Measurements from ENCODE around the gene TUBB4B. TPM values are rescaled to one million over a fixed set of nuclear protein-coding genes. Genes with fewer than 3 reads are reported as not detected.
A peak's percentile ranks its signal among the peaks of the same experiment; 100 is the strongest.

TUBB4B gene
- total and polyA plus RNA-seq, 2 experiments from 2014 or later, result 159 to 373 TPM

DNA sequence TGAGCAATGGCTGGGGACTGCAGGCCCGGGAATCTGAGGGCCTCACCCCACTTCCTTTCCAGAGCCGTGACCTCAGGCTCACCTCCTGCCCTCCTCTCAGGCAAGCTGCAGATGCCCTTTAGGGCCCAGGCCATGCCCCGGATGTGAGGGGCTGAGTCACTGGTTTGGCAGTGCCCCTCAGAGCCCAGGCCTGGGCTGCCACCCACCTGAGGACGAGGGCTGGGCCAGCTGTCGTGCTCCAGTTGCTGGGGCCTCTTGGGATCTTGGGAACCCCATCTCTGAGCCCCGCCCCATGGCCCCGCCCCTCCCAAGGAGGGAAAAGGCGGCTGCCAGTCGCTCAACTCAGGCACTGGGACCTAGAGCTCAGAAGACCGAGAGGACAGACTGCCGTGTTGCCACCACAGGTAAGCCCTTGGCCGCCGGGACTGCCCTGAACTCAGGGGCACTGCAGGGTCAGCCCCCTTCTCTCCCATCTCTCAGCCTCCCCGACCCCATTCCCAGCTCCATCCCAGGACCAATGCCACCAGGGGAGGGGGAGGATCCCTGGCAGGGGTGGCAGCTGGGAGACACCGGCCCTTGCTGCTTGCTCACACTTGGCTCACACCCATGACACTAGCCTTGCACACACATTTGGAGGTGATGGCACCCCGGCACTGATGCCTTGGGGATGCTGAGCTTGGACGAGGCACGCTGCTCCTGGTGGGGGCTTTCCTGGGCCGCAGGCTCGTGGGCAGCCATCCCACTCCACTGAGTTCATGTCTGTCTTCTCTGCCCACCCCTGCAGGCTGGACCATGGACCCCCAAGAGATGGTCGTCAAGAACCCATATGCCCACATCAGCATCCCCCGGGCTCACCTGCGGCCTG, 16.0 kb upstream of the TUBB4B start, which contains the start of gene CYSRT1:
CYSRT1 (plus strand) TSS at position 345 of the 865 bp plus-strand sequence; CDS start at position 793, 448 bp downstream.
- no peaks in the 10 kb centered on the region for H4K20me1 ChIP-seq (ENCODE audit: insufficient read depth)
- no peaks in the 10 kb centered on the region for H3K36me3 ChIP-seq (ENCODE audit: low read depth)
- no peak for TF ChIP-seq EZH2phosphoT487 (IDR thresholded peaks at IDR 0.05; ENCODE audit: insufficient read depth, low read depth)
- no peak for TF ChIP-seq EZH2 (IDR thresholded peaks at IDR 0.05; ENCODE audit: insufficient read depth, poor library complexity, severe bottlenecking)
- in situ Hi-C loops (cut with MboI), result no loop called here
- no peaks in the 10 kb centered on the region for H3F3A ChIP-seq (ENCODE audit: insufficient read depth)
- peak within 1 kb of the TSS; percentile 84 for H2AFZ ChIP-seq
- H3K9me2 ChIP-seq (ENCODE audit: insufficient read depth), result no peaks in the 10 kb centered on the region
- WGBS, 2 experiments (ENCODE audit: low coverage in 1 of 2, low lambda C conversion rate in 2 of 2, missing lambda C conversion rate in 2 of 2), result 49 to 52% methylated on average over 18 to 21 of the region's 23 CpGs
- peak within 1 kb of the TSS; percentile 84 for H3K9ac ChIP-seq
- H3K9me3 ChIP-seq (ENCODE audit: low read depth), result no peaks in the 10 kb centered on the region
- H3K79me2 ChIP-seq (ENCODE audit: insufficient read depth), result no peaks in the 10 kb centered on the region
- peak within 1 kb of the TSS; percentile 79 for H3K4me3 ChIP-seq
- H3K4me2 ChIP-seq (ENCODE audit: unreplicated experiment), result peak within 1 kb of the TSS; percentile 77
- no peaks in the 10 kb centered on the region for H3K27me3 ChIP-seq (replicated peaks; ENCODE audit: insufficient read depth)
- DNase-seq, result peak; percentile 28
- peak within 1 kb of the TSS; percentile 55; the same call in 1 of the 2 replicates for H3K27ac ChIP-seq
- peaks cover 3% of the 10 kb centered on the region; the same call in 1 of the 2 replicates for H3K4me1 ChIP-seq (ENCODE audit: insufficient read depth)

DNA sequence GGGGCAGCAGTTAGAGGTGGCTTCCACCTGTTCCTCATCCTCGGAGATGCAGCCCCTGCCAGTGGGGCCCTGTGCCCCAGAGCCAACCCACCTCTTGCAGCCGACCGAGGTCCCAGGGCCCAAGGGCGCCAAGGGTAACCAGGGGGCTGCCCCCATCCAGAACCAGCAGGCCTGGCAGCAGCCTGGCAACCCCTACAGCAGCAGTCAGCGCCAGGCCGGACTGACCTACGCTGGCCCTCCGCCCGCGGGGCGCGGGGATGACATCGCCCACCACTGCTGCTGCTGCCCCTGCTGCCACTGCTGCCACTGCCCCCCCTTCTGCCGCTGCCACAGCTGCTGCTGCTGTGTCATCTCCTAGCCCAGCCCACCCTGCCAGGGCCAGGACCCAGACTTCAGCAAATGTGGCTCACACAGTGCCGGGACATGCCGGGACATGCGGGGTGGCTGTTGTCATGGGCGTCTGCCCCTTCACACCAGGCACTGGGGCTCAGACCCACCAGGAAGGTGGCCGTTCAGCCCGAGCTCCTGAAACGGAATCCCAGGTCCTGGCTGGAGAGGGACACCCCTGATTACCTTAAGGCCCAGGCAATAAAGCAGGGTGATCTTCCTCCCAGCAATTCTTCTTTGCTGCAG, 15.3 kb upstream of the TUBB4B start:
- Histone ChIP-seq H3K27me3 (replicated peaks; ENCODE audit: insufficient read depth) (no peaks in the 10 kb centered on the region), H3K9me3 (ENCODE audit: low read depth) (no peaks in the 10 kb centered on the region), H3K4me3 (no peak overlapping the region), H3K4me1 (ENCODE audit: insufficient read depth) (peaks cover 3% of the 10 kb centered on the region; the same call in 1 of the 2 replicates), H3F3A (ENCODE audit: insufficient read depth) (no peaks in the 10 kb centered on the region), H3K9ac (no peak overlapping the region), H3K36me3 (ENCODE audit: low read depth) (no peaks in the 10 kb centered on the region), H3K27ac (no peak overlapping the region), H3K79me2 (ENCODE audit: insufficient read depth) (no peaks in the 10 kb centered on the region), H3K9me2 (ENCODE audit: insufficient read depth) (no peaks in the 10 kb centered on the region), H4K20me1 (ENCODE audit: insufficient read depth) (no peaks in the 10 kb centered on the region), H3K4me2 (ENCODE audit: unreplicated experiment) (no peak overlapping the region), H2AFZ (no peak overlapping the region)
- TF ChIP-seq EZH2 (IDR thresholded peaks at IDR 0.05; ENCODE audit: insufficient read depth, poor library complexity, severe bottlenecking), result no peak
- TF ChIP-seq EZH2phosphoT487 (IDR thresholded peaks at IDR 0.05; ENCODE audit: insufficient read depth, low read depth), result no peak
- in situ Hi-C loops (cut with MboI), result no loop called here
- WGBS, 2 experiments (ENCODE audit: low coverage in 1 of 2, low lambda C conversion rate in 2 of 2, missing lambda C conversion rate in 2 of 2), result 75 to 76% methylated on average over 19 to 21 of the region's 21 CpGs
- DNase-seq, result no peak

DNA sequence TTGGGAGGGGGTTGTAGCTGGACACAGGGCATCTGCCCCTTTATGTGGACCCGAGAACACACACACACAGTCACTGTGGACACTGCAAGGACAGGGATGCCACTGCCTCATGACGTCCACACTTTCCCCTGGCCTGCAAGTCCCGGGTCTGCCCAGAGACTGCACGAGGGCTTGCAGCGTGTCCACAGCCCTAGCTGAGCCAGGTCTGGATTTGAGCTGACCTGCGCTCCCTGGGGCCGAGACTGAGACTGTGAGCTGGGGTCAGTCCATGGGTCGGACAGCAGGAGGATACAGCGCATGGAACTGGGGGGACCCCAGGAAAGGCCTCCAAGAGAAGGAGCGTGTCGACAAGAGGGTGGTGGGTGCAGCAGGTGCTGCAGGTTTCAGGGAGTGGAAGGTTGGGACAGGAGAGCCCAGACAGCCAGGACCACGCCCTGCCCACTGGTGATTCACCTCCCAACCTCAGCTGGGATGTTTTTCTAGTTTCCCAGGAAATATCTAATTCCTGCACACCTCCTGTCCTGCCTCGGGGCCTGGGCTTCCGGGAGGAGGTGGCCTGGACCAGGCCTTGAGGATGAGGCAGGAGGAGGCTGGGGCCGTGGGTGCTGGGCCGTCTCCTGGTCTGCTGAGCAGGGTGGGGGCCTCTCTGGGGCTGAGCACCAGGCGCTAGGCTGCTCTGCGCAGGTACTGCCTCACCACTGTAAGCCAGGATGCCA, 14.6 kb upstream of the TUBB4B start:
- Histone ChIP-seq H3K4me1 (ENCODE audit: insufficient read depth) (peaks cover 3% of the 10 kb centered on the region; the same call in 1 of the 2 replicates), H3K4me2 (ENCODE audit: unreplicated experiment) (no peak overlapping the region), H3K9me2 (ENCODE audit: insufficient read depth) (no peaks in the 10 kb centered on the region), H3K9ac (peak overlapping the region; percentile 41; the same call in 1 of the 2 replicates), H3K4me3 (no peak overlapping the region), H3K36me3 (ENCODE audit: low read depth) (no peaks in the 10 kb centered on the region), H2AFZ (no peak overlapping the region), H3K79me2 (ENCODE audit: insufficient read depth) (no peaks in the 10 kb centered on the region), H3K27ac (no peak overlapping the region), H3F3A (ENCODE audit: insufficient read depth) (no peaks in the 10 kb centered on the region), H3K9me3 (ENCODE audit: low read depth) (no peaks in the 10 kb centered on the region), H4K20me1 (ENCODE audit: insufficient read depth) (no peaks in the 10 kb centered on the region), H3K27me3 (replicated peaks; ENCODE audit: insufficient read depth) (no peaks in the 10 kb centered on the region)
- in situ Hi-C loops (cut with MboI), result no loop called here
- TF ChIP-seq EZH2 (IDR thresholded peaks at IDR 0.05; ENCODE audit: insufficient read depth, poor library complexity, severe bottlenecking) (no peak), EZH2phosphoT487 (IDR thresholded peaks at IDR 0.05; ENCODE audit: insufficient read depth, low read depth) (no peak)
- peak; percentile 46 for DNase-seq
- WGBS, 2 experiments (ENCODE audit: low coverage in 1 of 2, low lambda C conversion rate in 2 of 2, missing lambda C conversion rate in 2 of 2), result 67 to 70% methylated on average over 17 to 18 of the region's 18 CpGs
